Erythroblast (primary cell): ENCODE measurements around the gene ATXN8OS.
"Not testable (repeated sequence)": the region's sequence is repeated elsewhere in the genome, so short reads cannot be mapped to it uniquely, and the experiment has no call there.

Source experiments
- DNase-seq, 2 experiments: peaks; one replicate each; lab custom pipeline; 2025; lab: John Stamatoyannopoulos, UW
- GATA1 ChIP-seq: IDR thresholded peaks from 2 replicates; pipeline ENCODE4 v1.6.1; 2011; ENCODE audit warnings: low read depth, mild to moderate bottlenecking, control low read depth, low read length, moderate library complexity
- POLR2A ChIP-seq: IDR thresholded peaks from 2 replicates; pipeline ENCODE4 v1.6.1; 2011; ENCODE audit warnings: mild to moderate bottlenecking, low read length

The ATXN8OS gene

GRCh38 chr13:70107498-70108281 lies at the start of gene ATXN8OS:
Gene ATXN8OS (plus strand): TSS chr13:70107826.
- no peak for DNase-seq
- no peak for TF ChIP-seq GATA1
- no peak for TF ChIP-seq POLR2A

- no peak for DNase-seq
- TF ChIP-seq POLR2A (no peak), GATA1 (no peak)
Measured at GRCh38 chr13:70080012-70080411, 27.6 kb upstream of the ATXN8OS start.

- no peak for DNase-seq
- TF ChIP-seq GATA1 (no peak), POLR2A (no peak)
Measured at GRCh38 chr13:70087247-70087646, 20.4 kb upstream of the ATXN8OS start.

- DNase-seq, result no peak
- TF ChIP-seq GATA1 (no peak), POLR2A (no peak)
Measured at GRCh38 chr13:70088926-70089325, 18.7 kb upstream of the ATXN8OS start.

- TF ChIP-seq GATA1 (no peak), POLR2A (no peak)
- DNase-seq, result no peak
Measured at GRCh38 chr13:70090036-70090723, 17.4 kb upstream of the ATXN8OS start.

- DNase-seq, result no peak
Measured at GRCh38 chr13:70098669-70099068, 9.0 kb upstream of the ATXN8OS start.

GRCh38 chr13:70104481-70104880 lies 3.1 kb upstream of the ATXN8OS start:
- TF ChIP-seq GATA1, result no peak
- TF ChIP-seq POLR2A, result no peak
- DNase-seq, result no peak

More at GRCh38 chr13:70098669-70099068, 9.0 kb upstream of the ATXN8OS start:
- TF ChIP-seq GATA1 (no peak), POLR2A (no peak)

- DNase-seq, result no peak
- TF ChIP-seq POLR2A (no peak), GATA1 (no peak)
Measured at GRCh38 chr13:70107125-70107497, 515 bp upstream of the ATXN8OS start.

GRCh38 chr13:70108356-70109105 lies 905 bp downstream of the ATXN8OS start, which contains the start of gene KLHL1:
Gene KLHL1 (minus strand): TSS chr13:70108452. CDS start chr13:70107699, 753 bp downstream.
- DNase-seq, result no peak
- TF ChIP-seq GATA1 (no peak), POLR2A (no peak)

- no peak for TF ChIP-seq GATA1
- TF ChIP-seq POLR2A, result no peak
- no peak for DNase-seq
Measured at GRCh38 chr13:70117338-70117905, 9.8 kb downstream of the ATXN8OS start.

GRCh38 chr13:70125693-70126092 lies 18.1 kb downstream of the ATXN8OS start:
- no peak for DNase-seq
- TF ChIP-seq POLR2A (no peak), GATA1 (no peak)

GRCh38 chr13:70128098-70128497 lies 20.5 kb downstream of the ATXN8OS start:
- no peak for TF ChIP-seq GATA1
- no peak for TF ChIP-seq POLR2A
- no peak for DNase-seq

GRCh38 chr13:70142658-70143057 lies 35.0 kb downstream of the ATXN8OS start:
- DNase-seq, result not testable (repeated sequence)

- no peak for DNase-seq
- no peak for TF ChIP-seq GATA1
- TF ChIP-seq POLR2A, result no peak
Measured at GRCh38 chr13:70162141-70162540, 54.5 kb downstream of the ATXN8OS start.
